H1 (cell line): ENCODE data around the gene P2RY8. TPM values are rescaled to one million over a fixed set of nuclear protein-coding genes. Genes with fewer than 3 reads are reported as not detected.

Source experiments
- CTCF ChIA-PET: fragments of 300-600 bp; sonication (Branson Sonifier 250); formaldehyde crosslinking; loops from one replicate; lab custom pipeline; 2021; ENCODE audit not compliant: partially characterized antibody; lab: Charles Lee
- POLR2A ChIA-PET: fragments of 300-600 bp; sonication (Branson Sonifier 250); formaldehyde crosslinking; loops from one replicate; lab custom pipeline; 2021; ENCODE audit warnings: inconsistent platforms; ENCODE audit not compliant: partially characterized antibody; lab: Charles Lee
- DNase-seq, 2 experiments: peaks; one replicate each; pipeline versions ENCODE4 v3.0.0 to v3.0.0-alpha.2; 2010 to 2022; ENCODE audit warnings: low spot score in 2 of 2, low read depth in 1 of 2, mixed read lengths in 1 of 2
- FAIRE-seq: peaks from 2 replicates; lab custom pipeline; 2011; peaks lifted over from hg19 to GRCh38; lab: Jason Lieb, UNC
- H2AFZ ChIP-seq: 2 replicates; pipeline ENCODE4 v1.8.1; 2012; ENCODE audit warnings: low read length, inconsistent platforms
- H2AK5ac ChIP-seq: 2 replicates; pipeline ENCODE4 v1.6.1; 2013; ENCODE audit warnings: low read depth, low read length
- H2BK120ac ChIP-seq: replicated peaks from 2 replicates; pipeline ENCODE3; 2013; ENCODE audit warnings: low read depth, low read length, inconsistent platforms
- H2BK12ac ChIP-seq: 2 replicates; pipeline ENCODE4 v1.6.1; 2013; ENCODE audit warnings: low read depth, low read length
- H2BK15ac ChIP-seq: 2 replicates; pipeline ENCODE4 v1.6.1; 2013; ENCODE audit warnings: low read length
- H2BK20ac ChIP-seq: 2 replicates; pipeline ENCODE4 v1.6.1; 2013; ENCODE audit warnings: low read length
- H2BK5ac ChIP-seq: 2 replicates; pipeline ENCODE4 v1.6.1; 2013; ENCODE audit warnings: low read depth, low read length
- H3K14ac ChIP-seq: 2 replicates; pipeline ENCODE4 v1.6.1; 2013; ENCODE audit warnings: inconsistent platforms; ENCODE audit not compliant: insufficient read length
- H3K18ac ChIP-seq: 2 replicates; pipeline ENCODE4 v1.6.1; 2013; ENCODE audit warnings: low read length; ENCODE audit errors: extremely low read depth
- H3K23ac ChIP-seq: 2 replicates; pipeline ENCODE4 v1.6.1; 2013; ENCODE audit warnings: inconsistent platforms; ENCODE audit not compliant: insufficient read length
- H3K23me2 ChIP-seq: 2 replicates; pipeline ENCODE4 v1.6.1; 2013; ENCODE audit warnings: low read depth, low read length
- H3K27ac ChIP-seq: 2 replicates; pipeline ENCODE4 v1.6.1; 2011; ENCODE audit warnings: low read depth, low read length, inconsistent platforms
- H3K27me3 ChIP-seq, 4 experiments: replicated peaks in 1 of 4; 1 replicate in 1 of 4; 2 replicates in 3 of 4; pipeline versions ENCODE4 v1.6.1 to v1.8.1; 2011 to 2013; ENCODE audit warnings: low read length in 3 of 4, mild to moderate bottlenecking in 3 of 4, inconsistent platforms in 2 of 4, mixed read lengths in 2 of 4, moderate library complexity in 1 of 4; ENCODE audit not compliant: control insufficient read depth in 3 of 4, insufficient read depth in 3 of 4; ENCODE audit errors: extremely low read depth in 1 of 4
- H3K36me3 ChIP-seq, 4 experiments: 2 replicates each; pipeline versions ENCODE4 v1.6.1 to v1.8.1; 2011 to 2013; ENCODE audit warnings: mild to moderate bottlenecking in 4 of 4, low read length in 3 of 4, moderate library complexity in 2 of 4, control low read depth in 1 of 4, inconsistent platforms in 1 of 4; ENCODE audit not compliant: insufficient read depth in 4 of 4, control insufficient read depth in 2 of 4
- H3K4ac ChIP-seq: replicated peaks from 2 replicates; pipeline ENCODE3; 2013; ENCODE audit warnings: low read length, low read depth, mixed read lengths, inconsistent platforms; ENCODE audit not compliant: insufficient read length
- H3K4me1 ChIP-seq, 4 experiments: replicated peaks in 1 of 4; 1 replicate in 1 of 4; 2 replicates in 3 of 4; pipeline versions ENCODE4 v1.6.1 to v1.8.1; 2011 to 2013; ENCODE audit warnings: low read length in 3 of 4, inconsistent platforms in 2 of 4, mixed read lengths in 1 of 4; ENCODE audit not compliant: insufficient read depth in 4 of 4, control insufficient read depth in 3 of 4
- H3K4me2 ChIP-seq, 2 experiments: 2 replicates each; pipeline versions ENCODE4 v1.6.1 to v1.8.1; 2011 to 2013; ENCODE audit warnings: low read depth in 2 of 2, low read length in 2 of 2, control low read depth in 1 of 2, inconsistent platforms in 1 of 2, mild to moderate bottlenecking in 1 of 2; ENCODE audit not compliant: insufficient read depth in 1 of 2
- H3K4me3 ChIP-seq, 4 experiments: fragments of 200-600, 300-600 bp in 1 of 4; sonication (generic), shearing (Covaris generic), sonication (Bioruptor Twin) in 1 of 4; 2 replicates each; pipeline versions ENCODE4 v1.5.1 to v1.8.1; 2011 to 2016; ENCODE audit warnings: low read length in 4 of 4, low read depth in 3 of 4, control low read depth in 2 of 4, inconsistent platforms in 2 of 4, mild to moderate bottlenecking in 2 of 4, mixed read lengths in 1 of 4, moderate library complexity in 1 of 4; ENCODE audit not compliant: insufficient read depth in 2 of 4; ENCODE audit errors: extremely low read depth in 1 of 4
- H3K56ac ChIP-seq: replicated peaks from 2 replicates; pipeline ENCODE3; 2013; ENCODE audit warnings: low read depth, mild to moderate bottlenecking, mixed read lengths, low read length, inconsistent platforms; ENCODE audit not compliant: insufficient read length
- H3K79me1 ChIP-seq: 2 replicates; pipeline ENCODE4 v1.6.1; 2013; ENCODE audit warnings: low read depth, low read length, control low read depth
- H3K79me2 ChIP-seq, 2 experiments: 2 replicates each; pipeline versions ENCODE4 v1.6.1 to v1.8.1; 2012 to 2013; ENCODE audit warnings: low read length in 2 of 2, mild to moderate bottlenecking in 2 of 2, inconsistent platforms in 1 of 2; ENCODE audit not compliant: insufficient read depth in 2 of 2, control insufficient read depth in 1 of 2
- H3K9ac ChIP-seq, 4 experiments: replicated peaks in 1 of 4; 1 replicate in 1 of 4; 2 replicates in 3 of 4; pipeline versions ENCODE4 v1.6.1 to v1.8.1; 2011 to 2013; ENCODE audit warnings: low read depth in 3 of 4, low read length in 3 of 4, control low read depth in 2 of 4, mild to moderate bottlenecking in 2 of 4, moderate library complexity in 2 of 4, inconsistent platforms in 1 of 4; ENCODE audit errors: extremely low read depth in 1 of 4
- H3K9me3 ChIP-seq, 2 experiments: 2 replicates each; pipeline versions ENCODE4 v1.6.1 to v1.8.1; 2012 to 2013; ENCODE audit warnings: mild to moderate bottlenecking in 2 of 2, moderate library complexity in 2 of 2, control low read depth in 1 of 2, inconsistent platforms in 1 of 2, low read depth in 1 of 2, low read length in 1 of 2, mixed read lengths in 1 of 2; ENCODE audit not compliant: insufficient read depth in 2 of 2
- H4K20me1 ChIP-seq, 2 experiments: replicated peaks in 1 of 2; 2 replicates each; pipeline versions ENCODE3 to v1.8.1; 2011 to 2013; ENCODE audit warnings: inconsistent platforms in 2 of 2, low read length in 2 of 2, mild to moderate bottlenecking in 1 of 2; ENCODE audit not compliant: insufficient read depth in 2 of 2, control insufficient read depth in 1 of 2
- H4K5ac ChIP-seq: 2 replicates; pipeline ENCODE4 v1.6.1; 2013; ENCODE audit warnings: low read length, low read depth, mixed read lengths, inconsistent platforms; ENCODE audit not compliant: insufficient read length
- H4K8ac ChIP-seq: 2 replicates; pipeline ENCODE4 v1.8.0; 2013; ENCODE audit warnings: mild to moderate bottlenecking, moderate library complexity, low read length, inconsistent platforms; ENCODE audit not compliant: insufficient read depth; ENCODE audit errors: extremely low read depth
- H4K91ac ChIP-seq: replicated peaks from 2 replicates; pipeline ENCODE3; 2013; ENCODE audit warnings: low read length, mixed read lengths, inconsistent platforms; ENCODE audit not compliant: insufficient read length
- CBX8 ChIP-seq: fragments of 300-800, 300-1000 bp; sonication (generic); IDR thresholded peaks from 2 replicates; pipeline ENCODE4 v1.7.1; 2016; ENCODE audit warnings: low read depth, low read length, borderline replicate concordance
- KDM1A ChIP-seq: fragments of 200-600, 300-600 bp; sonication (generic); IDR thresholded peaks from 2 replicates; pipeline ENCODE4 v1.7.1; 2016; ENCODE audit warnings: mild to moderate bottlenecking, low read length, borderline replicate concordance
- MAFK ChIP-seq: IDR thresholded peaks from 2 replicates; pipeline ENCODE4 v1.6.1; 2012; ENCODE audit warnings: low read depth, mild to moderate bottlenecking, improper control_type of control experiment, low read length
- PHF8 ChIP-seq: fragments of 200-600 bp; sonication (generic); conservative IDR thresholded peaks from 2 replicates; pipeline ENCODE4 v1.7.1; 2012; ENCODE audit warnings: low read depth, mild to moderate bottlenecking, inconsistent platforms, low read length, moderate library complexity
- SP4 ChIP-seq: IDR thresholded peaks from 2 replicates; pipeline ENCODE4 v1.6.1; 2012; ENCODE audit warnings: low read length, inconsistent platforms
- WGBS, 2 experiments: shearing (Covaris generic) in 1 of 2; methylation state at CpG; one replicate each; pipeline versions ENCODE4 v1.1.6 to v1.1.7; 2013 to 2015; ENCODE audit warnings: low lambda C conversion rate in 2 of 2, mixed read lengths in 2 of 2, inconsistent platforms in 1 of 2, low coverage in 1 of 2, missing lambda C conversion rate in 1 of 2; ENCODE audit not compliant: insufficient replicate concordance in 2 of 2, insufficient coverage in 1 of 2, insufficient read length in 1 of 2; ENCODE audit errors: extremely low coverage in 1 of 2, missing lambda C conversion rate in 1 of 2; 5-methylcytosine and 5-hydroxymethylcytosine counted together
- polyA plus RNA-seq, 7 experiments: library from polyadenylated mRNA; depleted of rRNA in 3 of 7; stranded (reverse) in 5 of 7; unstranded in 2 of 7; fragments of >200 nt in 5 of 7; fragments of 200-250 nt in 2 of 7; gene quantifications; 1 replicate in 5 of 7; 2 replicates in 1 of 7; 4 replicates in 1 of 7; pipeline versions ENCODE4 v1.2.1 to v1.2.3, GENCODE V29; 2011 to 2013; ENCODE audit warnings: missing spikeins in 2 of 7, mixed read lengths in 2 of 7
- total RNA-seq: library from RNA; stranded (reverse); fragmentation: NEBNext Ultra II Directional; extraction: Animal tissue kit (Norgen Biotek cat#: 25700); gene quantifications from 2 replicates; pipeline ENCODE4 v1.2.1, GENCODE V29; 2021
- TF ChIP-seq, protein P1 (sequence below): IDR thresholded peaks from 2 replicates; pipeline ENCODE4 v1.6.1; 2012; ENCODE audit warnings: inconsistent platforms
- TF ChIP-seq, protein P2 (sequence below): IDR thresholded peaks from 2 replicates; pipeline ENCODE4 v1.6.1; 2012; ENCODE audit warnings: low read length, inconsistent platforms
- TF ChIP-seq, protein P3 (sequence below), 3 experiments: IDR thresholded peaks; 1 replicate in 2 of 3; 2 replicates in 1 of 3; pipeline versions ENCODE4 v1.5.1 to v1.6.1; 2011; ENCODE audit warnings: low read length in 3 of 3, mild to moderate bottlenecking in 3 of 3, inconsistent platforms in 2 of 3, low read depth in 1 of 3, moderate library complexity in 1 of 3; ENCODE audit not compliant: insufficient read depth in 1 of 3; ENCODE audit errors: control extremely low read depth in 1 of 3

P2RY8 gene
- total and polyA plus RNA-seq, 2 of the 8 experiments (the other 6 are each of a cell fraction or from before 2014, with no cell fraction given) = 0.09 to 0.15 TPM

DNA sequence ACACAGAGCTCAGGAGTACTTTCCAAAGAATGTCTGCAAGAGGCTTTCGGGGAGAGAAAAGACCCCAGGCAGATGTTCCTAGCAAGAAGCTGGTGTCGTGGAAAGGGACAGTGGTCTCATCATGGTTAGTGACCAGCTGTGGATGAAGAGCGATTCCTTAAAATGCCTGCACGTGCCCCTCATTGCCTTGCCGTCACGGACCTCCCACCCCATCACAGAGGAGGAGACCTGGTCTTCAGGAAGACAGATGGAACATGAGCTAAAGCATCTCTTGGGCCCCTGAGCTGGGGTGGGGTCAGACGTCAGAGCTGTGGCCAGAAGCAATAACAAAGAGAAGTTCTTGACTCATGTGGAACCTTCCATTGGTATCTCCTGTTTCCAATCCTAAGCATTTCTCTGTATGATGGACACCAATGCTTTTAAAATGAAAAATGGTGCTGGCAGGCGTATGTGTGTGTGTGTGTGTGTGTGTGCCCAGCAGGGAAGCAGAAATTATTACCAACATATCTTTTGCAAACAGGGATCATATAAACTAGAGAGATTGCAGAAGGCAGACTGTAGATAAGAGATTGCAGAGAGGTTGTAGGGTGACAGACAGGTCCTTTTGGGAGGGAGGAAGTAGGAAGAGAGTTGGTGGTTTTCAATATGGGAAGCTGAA is 59.1 kb downstream of the P2RY8 start:
- Histone ChIP-seq H2BK5ac (no peak overlapping the region), H4K8ac (no peak overlapping the region), H3K23me2 (peaks cover 22% of the 10 kb centered on the region; the same call in 1 of the 2 replicates), H3K4me1 (peaks cover 4 to 11% (median 5%) of the 10 kb centered on the region in 4 experiments; a peak in 5 of 7 replicates), H2BK20ac (no peak overlapping the region), H3K36me3 (no peaks in the 10 kb centered on the region), H3K4ac (no peak overlapping the region), H3K9ac (no peak overlapping the region), H4K20me1 (peaks cover 0 to 2% of the 10 kb centered on the region in 2 experiments), H3K9me3 (peaks cover 0 to 7% of the 10 kb centered on the region in 2 experiments; a peak in 1 of 4 replicates), H2AK5ac (no peak overlapping the region), H4K91ac (no peak overlapping the region), H3K18ac (no peak overlapping the region), H3K79me1 (no peaks in the 10 kb centered on the region), H3K23ac (no peak overlapping the region), H3K27me3 (no peaks in the 10 kb centered on the region), H2BK120ac (no peak overlapping the region), H2BK15ac (no peak overlapping the region), H3K79me2 (no peaks in the 10 kb centered on the region), H3K4me3 (no peak overlapping the region), H4K5ac (no peak overlapping the region), H3K14ac (no peak overlapping the region), H2AFZ (no peak overlapping the region), H2BK12ac (no peak overlapping the region), H3K56ac (no peak overlapping the region), H3K4me2 (no peak overlapping the region), H3K27ac (no peak overlapping the region)
- peak in 1 of 2 experiments; percentile 16 for DNase-seq
- 86% methylated on average over 8 of the region's 8 CpGs; no CpG with 5 or more reads in 1 of the 2 experiments for WGBS, 2 experiments
- no peak for FAIRE-seq
- ChIA-PET CTCF (no interaction called here), POLR2A (no interaction called here)
- no peak for TF ChIP-seq PHF8
- TF ChIP-seq MAFK = no peak
- TF ChIP-seq KDM1A = no peak
- TF ChIP-seq SP4 = no peak
- TF ChIP-seq, protein P1, sequence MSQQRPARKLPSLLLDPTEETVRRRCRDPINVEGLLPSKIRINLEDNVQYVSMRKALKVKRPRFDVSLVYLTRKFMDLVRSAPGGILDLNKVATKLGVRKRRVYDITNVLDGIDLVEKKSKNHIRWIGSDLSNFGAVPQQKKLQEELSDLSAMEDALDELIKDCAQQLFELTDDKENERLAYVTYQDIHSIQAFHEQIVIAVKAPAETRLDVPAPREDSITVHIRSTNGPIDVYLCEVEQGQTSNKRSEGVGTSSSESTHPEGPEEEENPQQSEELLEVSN = no peak
- no peak for TF ChIP-seq CBX8
- TF ChIP-seq, protein P2, sequence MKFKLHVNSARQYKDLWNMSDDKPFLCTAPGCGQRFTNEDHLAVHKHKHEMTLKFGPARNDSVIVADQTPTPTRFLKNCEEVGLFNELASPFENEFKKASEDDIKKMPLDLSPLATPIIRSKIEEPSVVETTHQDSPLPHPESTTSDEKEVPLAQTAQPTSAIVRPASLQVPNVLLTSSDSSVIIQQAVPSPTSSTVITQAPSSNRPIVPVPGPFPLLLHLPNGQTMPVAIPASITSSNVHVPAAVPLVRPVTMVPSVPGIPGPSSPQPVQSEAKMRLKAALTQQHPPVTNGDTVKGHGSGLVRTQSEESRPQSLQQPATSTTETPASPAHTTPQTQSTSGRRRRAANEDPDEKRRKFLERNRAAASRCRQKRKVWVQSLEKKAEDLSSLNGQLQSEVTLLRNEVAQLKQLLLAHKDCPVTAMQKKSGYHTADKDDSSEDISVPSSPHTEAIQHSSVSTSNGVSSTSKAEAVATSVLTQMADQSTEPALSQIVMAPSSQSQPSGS = no peak
- TF ChIP-seq, protein P3, sequence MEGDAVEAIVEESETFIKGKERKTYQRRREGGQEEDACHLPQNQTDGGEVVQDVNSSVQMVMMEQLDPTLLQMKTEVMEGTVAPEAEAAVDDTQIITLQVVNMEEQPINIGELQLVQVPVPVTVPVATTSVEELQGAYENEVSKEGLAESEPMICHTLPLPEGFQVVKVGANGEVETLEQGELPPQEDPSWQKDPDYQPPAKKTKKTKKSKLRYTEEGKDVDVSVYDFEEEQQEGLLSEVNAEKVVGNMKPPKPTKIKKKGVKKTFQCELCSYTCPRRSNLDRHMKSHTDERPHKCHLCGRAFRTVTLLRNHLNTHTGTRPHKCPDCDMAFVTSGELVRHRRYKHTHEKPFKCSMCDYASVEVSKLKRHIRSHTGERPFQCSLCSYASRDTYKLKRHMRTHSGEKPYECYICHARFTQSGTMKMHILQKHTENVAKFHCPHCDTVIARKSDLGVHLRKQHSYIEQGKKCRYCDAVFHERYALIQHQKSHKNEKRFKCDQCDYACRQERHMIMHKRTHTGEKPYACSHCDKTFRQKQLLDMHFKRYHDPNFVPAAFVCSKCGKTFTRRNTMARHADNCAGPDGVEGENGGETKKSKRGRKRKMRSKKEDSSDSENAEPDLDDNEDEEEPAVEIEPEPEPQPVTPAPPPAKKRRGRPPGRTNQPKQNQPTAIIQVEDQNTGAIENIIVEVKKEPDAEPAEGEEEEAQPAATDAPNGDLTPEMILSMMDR (IDR thresholded peaks at IDR 0.05; ENCODE audit: control extremely low read depth in 1 of 3, insufficient read depth in 1 of 3, low read depth in 1 of 3, low read length in 3 of 3) = no peak
